Activated gamma-delta T cell treated with Interleukin-2 at 50 U/mL for 16 hours (primary cell): ENCODE data around the gene HLA-DMB.
A peak's percentile ranks its signal among the peaks of the same experiment; 100 is the strongest.

ENCODE experiments used
- DNase-seq: peaks from one replicate; pipeline ENCODE4 v3.0.0-alpha.2; 2020

HLA-DMB gene

GRCh38 chr6:32940656-32941213 is at the start of gene HLA-DMB:
TSS of gene HLA-DMB (minus strand) at chr6:32941028. CDS start at chr6:32940807, 221 bp downstream.
- DNase-seq, result peak; percentile 37

GRCh38 chr6:32989368-32989767 is 48.5 kb upstream of the HLA-DMB start:
- no peak for DNase-seq

GRCh38 chr6:32984622-32985389 is 44.0 kb upstream of the HLA-DMB start:
- peak; percentile 92 for DNase-seq

GRCh38 chr6:32983964-32984621 is 43.3 kb upstream of the HLA-DMB start:
- DNase-seq, result no peak

GRCh38 chr6:32983493-32983848 is 42.6 kb upstream of the HLA-DMB start:
- no peak for DNase-seq

- no peak for DNase-seq
Measured at GRCh38 chr6:32982702-32983492, 42.1 kb upstream of the HLA-DMB start.

GRCh38 chr6:32982084-32982701 is 41.4 kb upstream of the HLA-DMB start:
- no peak for DNase-seq

- no peak for DNase-seq
Measured at GRCh38 chr6:32980488-32981038, 39.7 kb upstream of the HLA-DMB start.

GRCh38 chr6:32979720-32980487 is 39.1 kb upstream of the HLA-DMB start:
- DNase-seq, result no peak

GRCh38 chr6:32977953-32978324 is 37.1 kb upstream of the HLA-DMB start:
- DNase-seq, result no peak

- no peak for DNase-seq
Measured at GRCh38 chr6:32977272-32977952, 36.6 kb upstream of the HLA-DMB start.

GRCh38 chr6:32976334-32977069 is 35.7 kb upstream of the HLA-DMB start:
- no peak for DNase-seq

- no peak for DNase-seq
Measured at GRCh38 chr6:32975886-32976285, 35.1 kb upstream of the HLA-DMB start.

- DNase-seq, result no peak
Measured at GRCh38 chr6:32974541-32975308, 33.9 kb upstream of the HLA-DMB start.

GRCh38 chr6:32974016-32974333 is 33.1 kb upstream of the HLA-DMB start:
- DNase-seq, result peak; percentile 35

- peak; percentile 49 for DNase-seq
Measured at GRCh38 chr6:32973144-32974015, 32.6 kb upstream of the HLA-DMB start.

GRCh38 chr6:32972353-32973143 is 31.7 kb upstream of the HLA-DMB start:
- no peak for DNase-seq
